ENCODE data around the gene R3HDM2. TPM values are rescaled to one million over a fixed set of nuclear protein-coding genes. Genes with fewer than 3 reads are reported as not detected.
A peak's percentile ranks its signal among the peaks of the same experiment; 100 is the strongest.

R3HDM2 gene
- total and polyA plus RNA-seq, 2 of the 13 experiments (the other 11 are each of a cell fraction or from before 2014, with no cell fraction given), result 11.1 to 23.5 TPM

DNA sequence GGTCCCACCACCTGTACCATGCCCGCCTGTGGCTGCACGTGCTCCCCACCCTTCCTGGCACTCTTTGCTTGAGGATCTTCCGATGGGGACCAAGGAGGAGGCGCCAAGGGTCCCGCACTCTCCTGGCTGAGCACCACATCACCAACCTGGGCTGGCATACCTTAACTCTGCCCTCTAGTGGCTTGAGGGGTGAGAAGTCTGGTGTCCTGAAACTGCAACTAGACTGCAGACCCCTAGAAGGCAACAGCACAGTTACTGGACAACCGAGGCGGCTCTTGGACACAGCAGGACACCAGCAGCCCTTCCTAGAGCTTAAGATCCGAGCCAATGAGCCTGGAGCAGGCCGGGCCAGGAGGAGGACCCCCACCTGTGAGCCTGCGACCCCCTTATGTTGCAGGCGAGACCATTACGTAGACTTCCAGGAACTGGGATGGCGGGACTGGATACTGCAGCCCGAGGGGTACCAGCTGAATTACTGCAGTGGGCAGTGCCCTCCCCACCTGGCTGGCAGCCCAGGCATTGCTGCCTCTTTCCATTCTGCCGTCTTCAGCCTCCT, 25.4 kb upstream of the R3HDM2 start (continued):
- TF ChIP-seq RBFOX2 (IDR thresholded peaks at IDR 0.05; ENCODE audit: low read depth, low read length), result 0 out of 2 replicates have a peak, but pooled peaks have one; percentile 32
- TF ChIP-seq POLR2G (IDR thresholded peaks at IDR 0.05; ENCODE audit: low read depth, low read length), result no peak
- TF ChIP-seq, protein P1, sequence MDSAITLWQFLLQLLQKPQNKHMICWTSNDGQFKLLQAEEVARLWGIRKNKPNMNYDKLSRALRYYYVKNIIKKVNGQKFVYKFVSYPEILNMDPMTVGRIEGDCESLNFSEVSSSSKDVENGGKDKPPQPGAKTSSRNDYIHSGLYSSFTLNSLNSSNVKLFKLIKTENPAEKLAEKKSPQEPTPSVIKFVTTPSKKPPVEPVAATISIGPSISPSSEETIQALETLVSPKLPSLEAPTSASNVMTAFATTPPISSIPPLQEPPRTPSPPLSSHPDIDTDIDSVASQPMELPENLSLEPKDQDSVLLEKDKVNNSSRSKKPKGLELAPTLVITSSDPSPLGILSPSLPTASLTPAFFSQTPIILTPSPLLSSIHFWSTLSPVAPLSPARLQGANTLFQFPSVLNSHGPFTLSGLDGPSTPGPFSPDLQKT (CRISPR knock-in tag; IDR thresholded peaks at IDR 0.05; ENCODE audit: borderline replicate concordance), result no peak
- TF ChIP-seq SP4 (CRISPR knock-in tag; IDR thresholded peaks at IDR 0.05), result no peak
- TF ChIP-seq SMARCE1 (IDR thresholded peaks at IDR 0.05; ENCODE audit: borderline replicate concordance), result no peak
- TF ChIP-seq TRIM24 (CRISPR knock-in tag; IDR thresholded peaks at IDR 0.05), result no peak
- TF ChIP-seq ZMAT5 (CRISPR knock-in tag; IDR thresholded peaks at IDR 0.05; ENCODE audit: borderline replicate concordance, low read depth), result no peak
- TF ChIP-seq SRY (CRISPR knock-in tag; IDR thresholded peaks at IDR 0.05), result no peak
- TF ChIP-seq GABPB1 (CRISPR knock-in tag; IDR thresholded peaks at IDR 0.05), result no peak
- TF ChIP-seq ZNF335 (CRISPR knock-in tag; IDR thresholded peaks at IDR 0.05), result no peak
- TF ChIP-seq ZNF326 (CRISPR knock-in tag; IDR thresholded peaks at IDR 0.05; ENCODE audit: borderline replicate concordance), result no peak
- TF ChIP-seq ZNF562 (CRISPR knock-in tag; IDR thresholded peaks at IDR 0.05; ENCODE audit: borderline replicate concordance), result no peak
- no peak for TF ChIP-seq SAFB2 (CRISPR knock-in tag; IDR thresholded peaks at IDR 0.05; ENCODE audit: borderline replicate concordance, low read depth)
